Measurements from ENCODE around the gene PARD3B.

GRCh38 chr2:205069928-205070327, 524.7 kb downstream of the PARD3B start:
- TF ChIP-seq POLR2A (IDR thresholded peaks at IDR 0.05; ENCODE audit: low read depth, low read length) = no peak
- no peak for TF ChIP-seq POLR2AphosphoS5 (IDR thresholded peaks at IDR 0.05; ENCODE audit: low read depth, low read length)
- TF ChIP-seq PAX5 (IDR thresholded peaks at IDR 0.05; ENCODE audit: insufficient read depth, low read length, severe bottlenecking) = no peak
- TF ChIP-seq TAF1 (IDR thresholded peaks at IDR 0.05; ENCODE audit: low read depth, low read length) = no peak
- no peak for TF ChIP-seq SPI1 (IDR thresholded peaks at IDR 0.05; ENCODE audit: low read depth, low read length)
- no peak for TF ChIP-seq POU2F2 (IDR thresholded peaks at IDR 0.05; ENCODE audit: low read depth, low read length)

Data from GM12891 (cell line).